Inflammatory macrophage (primary cell): ENCODE data around the gene CAV2.
"Not testable (repeated sequence)": the region's sequence is repeated elsewhere in the genome, so short reads cannot be mapped to it uniquely, and the experiment has no call there.

ENCODE experiments used
- DNase-seq, 2 donors: peaks; one replicate each; pipeline ENCODE4 v3.0.0-alpha.2; 2020 to 2022
- total RNA-seq, 18 experiments: gene quantifications; one replicate each; lab custom pipeline; 2026; ENCODE audit warnings: mixed read lengths in 6 of 18, inconsistent platforms in 2 of 18; lab: John Stamatoyannopoulos, UW

Gene CAV2
- 0.06 to 0.74 (median 0.27) reads per million in 18 experiments for total RNA-seq

- DNase-seq: peak in 1 of 2 donors; percentile 35
These were observed at the start of gene CAV2 for GRCh38 chr7:116499168-116500077. TSS of gene CAV2 (plus strand) at chr7:116499738. CDS start at chr7:116499782, 44 bp downstream.

GRCh38 chr7:116449950-116450349 lies 49.6 kb upstream of the CAV2 start:
- no peak for DNase-seq

- no peak for DNase-seq
These were observed 47.4 kb upstream of the CAV2 start for GRCh38 chr7:116451957-116452729.

GRCh38 chr7:116454377-116454776 lies 45.2 kb upstream of the CAV2 start:
- no peak for DNase-seq

GRCh38 chr7:116455009-116455408 lies 44.5 kb upstream of the CAV2 start:
- DNase-seq: no peak

GRCh38 chr7:116455499-116455898 lies 44.0 kb upstream of the CAV2 start:
- DNase-seq: no peak

- no peak for DNase-seq
These were observed 38.0 kb upstream of the CAV2 start for GRCh38 chr7:116461500-116461899.

GRCh38 chr7:116463956-116464355 lies 35.6 kb upstream of the CAV2 start:
- no peak for DNase-seq

GRCh38 chr7:116464375-116464774 lies 35.2 kb upstream of the CAV2 start:
- DNase-seq: no peak

GRCh38 chr7:116465125-116465524 lies 34.4 kb upstream of the CAV2 start:
- no peak for DNase-seq

GRCh38 chr7:116468534-116468933 lies 31.0 kb upstream of the CAV2 start:
- DNase-seq: no peak

- no peak for DNase-seq
These were observed 21.9 kb upstream of the CAV2 start for GRCh38 chr7:116477625-116478024.

GRCh38 chr7:116478834-116479233 lies 20.7 kb upstream of the CAV2 start:
- DNase-seq: no peak

- DNase-seq: no peak
These were observed 16.1 kb upstream of the CAV2 start for GRCh38 chr7:116483271-116483942.

- not testable (repeated sequence) for DNase-seq
These were observed 15.1 kb upstream of the CAV2 start for GRCh38 chr7:116484389-116484788.

- no peak for DNase-seq
These were observed 11.5 kb upstream of the CAV2 start for GRCh38 chr7:116487907-116488521.

- DNase-seq: no peak
These were observed 9.2 kb upstream of the CAV2 start for GRCh38 chr7:116490351-116490750.

GRCh38 chr7:116491887-116492653 lies 7.5 kb upstream of the CAV2 start:
- no peak for DNase-seq

GRCh38 chr7:116492654-116493109 lies 6.9 kb upstream of the CAV2 start:
- no peak for DNase-seq

GRCh38 chr7:116493449-116493848 lies 6.1 kb upstream of the CAV2 start:
- DNase-seq: no peak

GRCh38 chr7:116494472-116494871 lies 5.1 kb upstream of the CAV2 start:
- DNase-seq: no peak

GRCh38 chr7:116495736-116496135 lies 3.8 kb upstream of the CAV2 start:
- no peak for DNase-seq
